ENCODE measurements around the gene ENTPD3. TPM values are rescaled to one million over a fixed set of nuclear protein-coding genes. Genes with fewer than 3 reads are reported as not detected.
"Not testable (repeated sequence)": the region's sequence is repeated elsewhere in the genome, so short reads cannot be mapped to it uniquely, and the experiment has no call there.

The ENTPD3 gene
- total and polyA plus RNA-seq, 2 donors = 4.1 to 8.5 TPM

GRCh38 chr3:40456940-40457823 is 70.2 kb downstream of the ENTPD3 start, which contains the start of gene RPL14:
RPL14 (plus strand) TSS chr3:40457339; CDS start chr3:40457472, 133 bp downstream.
- peak within 1 kb of the TSS; percentile 93 for H3K4me3 ChIP-seq (ENCODE audit: low read depth, low read length)
- DNase-seq (ENCODE audit: extremely low spot score) = peak; percentile 94
- peak within 1 kb of the TSS; percentile 91 for H3K27ac ChIP-seq (ENCODE audit: low read depth)
- no peaks in the 10 kb centered on the region for H3K36me3 ChIP-seq (ENCODE audit: insufficient read depth)
- no peaks in the 10 kb centered on the region for H3K4me1 ChIP-seq (ENCODE audit: insufficient read depth)
- WGBS = under 1% methylated on average over 79 of the region's 79 CpGs

GRCh38 chr3:40458473-40458872 is 71.5 kb downstream of the ENTPD3 start:
- H3K4me3 ChIP-seq (ENCODE audit: low read depth, low read length) = peak overlapping the region; percentile 93
- WGBS = 82% methylated on average over 4 of the region's 4 CpGs
- H3K4me1 ChIP-seq (ENCODE audit: insufficient read depth) = no peaks in the 10 kb centered on the region
- H3K27ac ChIP-seq (ENCODE audit: low read depth) = no peak overlapping the region
- no peaks in the 10 kb centered on the region for H3K36me3 ChIP-seq (ENCODE audit: insufficient read depth)
- DNase-seq (ENCODE audit: extremely low spot score) = no peak

- not testable (repeated sequence) for H3K4me3 ChIP-seq (ENCODE audit: low read depth, low read length); H3K27ac ChIP-seq (ENCODE audit: low read depth); H3K4me1 ChIP-seq (ENCODE audit: insufficient read depth); H3K36me3 ChIP-seq (ENCODE audit: insufficient read depth); DNase-seq (ENCODE audit: extremely low spot score)
- 89% methylated on average over 6 of the region's 6 CpGs for WGBS
These were observed 73.5 kb downstream of the ENTPD3 start for GRCh38 chr3:40460481-40460880.

GRCh38 chr3:40461161-40461560 is 74.2 kb downstream of the ENTPD3 start:
- H3K36me3 ChIP-seq (ENCODE audit: insufficient read depth) = no peaks in the 10 kb centered on the region
- DNase-seq (ENCODE audit: extremely low spot score) = no peak
- 79% methylated on average over 3 of the region's 3 CpGs for WGBS
- no peak overlapping the region for H3K27ac ChIP-seq (ENCODE audit: low read depth)
- H3K4me1 ChIP-seq (ENCODE audit: insufficient read depth) = no peaks in the 10 kb centered on the region
- no peak overlapping the region for H3K4me3 ChIP-seq (ENCODE audit: low read depth, low read length)

DNA sequence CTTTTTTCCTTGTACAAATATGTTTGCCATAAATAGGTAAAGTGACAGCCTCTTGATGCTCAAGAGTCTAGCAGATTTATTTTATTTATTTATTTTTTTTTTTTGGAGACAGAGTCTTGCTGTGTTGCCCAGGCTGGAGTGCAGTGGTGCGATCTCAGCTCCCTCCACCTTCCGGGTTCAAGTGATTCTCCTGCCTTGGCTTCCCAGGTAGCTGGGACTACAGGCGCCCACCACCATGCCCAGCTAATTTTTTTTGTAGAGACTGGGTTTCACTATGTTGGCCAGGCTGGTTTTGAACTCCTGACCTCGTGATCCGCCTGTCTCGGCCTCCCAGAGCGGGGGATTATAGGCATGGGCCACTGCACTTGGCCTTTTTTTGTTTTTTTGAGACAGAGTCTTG is 75.9 kb downstream of the ENTPD3 start:
- H3K36me3 ChIP-seq (ENCODE audit: insufficient read depth); DNase-seq (ENCODE audit: extremely low spot score): not testable (repeated sequence)
- WGBS = 94% methylated on average over 7 of the region's 7 CpGs

DNA sequence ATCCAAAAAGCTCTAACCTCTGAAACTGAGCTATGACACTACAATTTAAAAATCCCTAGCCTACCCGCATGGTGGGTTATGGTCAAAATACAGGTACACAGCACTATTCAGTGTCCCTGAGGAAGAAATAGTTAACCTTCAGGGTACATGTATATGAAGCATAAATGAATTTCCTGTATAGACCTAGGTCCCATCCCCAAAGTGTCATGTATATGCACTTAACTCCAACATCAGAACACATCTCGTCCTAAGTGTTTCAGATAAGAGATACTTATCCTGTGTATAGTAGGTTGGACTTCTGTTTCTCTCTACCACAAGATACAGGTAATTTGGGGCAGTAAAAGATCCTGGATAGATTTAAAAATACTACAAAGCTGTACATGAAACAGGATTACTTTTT is 76.6 kb downstream of the ENTPD3 start:
- DNase-seq (ENCODE audit: extremely low spot score) = no peak
- 94% methylated on average over 2 of the region's 2 CpGs for WGBS

More for the DNA sequence above, 75.9 kb downstream of the ENTPD3 start:
- H3K27ac ChIP-seq (ENCODE audit: low read depth); H3K4me1 ChIP-seq (ENCODE audit: insufficient read depth); H3K4me3 ChIP-seq (ENCODE audit: low read depth, low read length): not testable (repeated sequence)

GRCh38 chr3:40464339-40465110 is 77.5 kb downstream of the ENTPD3 start:
- Histone ChIP-seq H3K27ac (ENCODE audit: low read depth) (no peak overlapping the region), H3K4me3 (ENCODE audit: low read depth, low read length) (no peak overlapping the region), H3K36me3 (ENCODE audit: insufficient read depth) (no peaks in the 10 kb centered on the region), H3K4me1 (ENCODE audit: insufficient read depth) (no peaks in the 10 kb centered on the region)
- no peak for DNase-seq (ENCODE audit: extremely low spot score)
- 67% methylated on average over 9 of the region's 9 CpGs for WGBS

More for the DNA sequence above, 76.6 kb downstream of the ENTPD3 start:
- Histone ChIP-seq H3K4me1 (ENCODE audit: insufficient read depth) (no peaks in the 10 kb centered on the region), H3K27ac (ENCODE audit: low read depth) (no peak overlapping the region), H3K36me3 (ENCODE audit: insufficient read depth) (no peaks in the 10 kb centered on the region), H3K4me3 (ENCODE audit: low read depth, low read length) (no peak overlapping the region)

DNA sequence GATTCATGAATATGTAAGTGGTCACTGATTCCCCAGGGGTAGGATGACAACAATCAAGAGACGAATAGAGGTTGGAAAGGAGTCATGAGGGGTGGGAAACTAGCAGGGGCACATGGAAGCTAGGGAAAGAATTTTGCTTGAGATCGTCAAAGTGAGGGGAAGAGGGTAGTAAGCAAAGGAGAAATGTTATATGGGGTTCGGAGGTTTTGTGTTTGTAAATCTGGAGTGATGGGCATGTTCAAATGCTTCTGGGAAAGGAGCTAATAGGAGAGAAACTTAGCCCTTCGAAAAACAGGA is 78.1 kb downstream of the ENTPD3 start:
- DNase-seq (ENCODE audit: extremely low spot score) = no peak
- Histone ChIP-seq H3K27ac (ENCODE audit: low read depth) (no peak overlapping the region), H3K4me3 (ENCODE audit: low read depth, low read length) (no peak overlapping the region), H3K36me3 (ENCODE audit: insufficient read depth) (no peaks in the 10 kb centered on the region), H3K4me1 (ENCODE audit: insufficient read depth) (no peaks in the 10 kb centered on the region)
- WGBS = 74% methylated on average over 4 of the region's 4 CpGs

DNA sequence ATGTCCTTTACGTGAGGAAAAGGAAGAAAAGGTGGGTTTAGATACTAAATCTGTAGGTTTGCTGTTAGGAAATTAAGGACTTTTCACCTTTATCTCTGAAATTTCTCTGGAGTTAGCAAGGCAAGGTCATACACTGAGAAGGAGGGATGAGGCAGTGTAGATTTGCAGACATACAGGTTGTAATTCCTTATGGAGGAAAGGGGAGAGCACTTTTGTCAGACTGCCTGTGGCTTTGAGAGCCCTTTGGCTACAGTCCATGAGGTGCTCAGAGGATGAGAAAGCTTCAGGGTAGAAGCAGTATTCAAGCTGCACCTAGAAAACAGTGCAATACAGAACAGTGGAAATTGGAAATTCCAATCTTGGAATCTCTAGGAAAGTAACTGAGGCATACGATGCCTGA is 78.5 kb downstream of the ENTPD3 start:
- no peaks in the 10 kb centered on the region for H3K36me3 ChIP-seq (ENCODE audit: insufficient read depth)
- WGBS = 79% methylated on average over 2 of the region's 2 CpGs
- H3K4me1 ChIP-seq (ENCODE audit: insufficient read depth) = no peaks in the 10 kb centered on the region
- no peak overlapping the region for H3K4me3 ChIP-seq (ENCODE audit: low read depth, low read length)
- DNase-seq (ENCODE audit: extremely low spot score) = no peak
- H3K27ac ChIP-seq (ENCODE audit: low read depth) = no peak overlapping the region

DNA sequence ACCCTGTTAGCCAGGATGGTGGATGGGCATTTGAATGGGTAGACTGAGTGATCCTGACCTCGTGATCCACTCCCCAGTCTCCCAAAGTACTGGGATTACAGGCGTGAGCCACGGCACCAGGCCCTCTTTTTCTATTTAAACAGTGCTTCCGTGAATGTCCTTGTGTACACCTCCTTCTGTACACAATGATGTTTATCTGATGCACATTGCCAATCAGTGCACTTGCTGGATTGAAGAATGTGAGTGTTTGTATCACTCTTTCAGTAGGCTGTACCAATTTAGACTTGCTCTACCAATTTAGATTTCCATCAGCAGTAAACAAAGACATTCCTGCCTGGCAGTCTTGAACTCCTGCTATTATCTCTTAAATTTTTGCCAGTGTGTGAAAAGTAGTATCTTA is 81.0 kb downstream of the ENTPD3 start:
- no peaks in the 10 kb centered on the region for H3K4me1 ChIP-seq (ENCODE audit: insufficient read depth)
- DNase-seq (ENCODE audit: extremely low spot score) = no peak
- no peak overlapping the region for H3K27ac ChIP-seq (ENCODE audit: low read depth)
- H3K4me3 ChIP-seq (ENCODE audit: low read depth, low read length) = no peak overlapping the region
- no peaks in the 10 kb centered on the region for H3K36me3 ChIP-seq (ENCODE audit: insufficient read depth)
- 77% methylated on average over 4 of the region's 4 CpGs for WGBS

DNA sequence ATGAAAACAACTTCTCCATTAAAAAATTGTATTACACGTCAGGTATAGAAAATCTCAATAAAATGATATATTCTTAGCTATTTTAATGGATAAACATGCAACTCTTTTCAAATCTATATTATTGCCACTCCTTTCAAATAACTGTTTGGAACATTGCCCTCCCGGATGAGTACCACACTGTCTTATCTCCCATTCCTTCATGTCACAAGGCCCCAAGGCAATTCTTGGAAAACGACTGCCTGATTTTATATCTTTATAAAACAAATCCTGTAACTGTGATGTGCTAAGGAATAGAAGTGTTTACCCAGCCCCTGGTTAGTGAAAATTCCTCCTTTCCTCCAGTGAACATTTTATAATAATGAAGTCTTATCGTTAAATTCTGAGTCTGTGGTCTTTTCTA is 83.7 kb downstream of the ENTPD3 start:
- Histone ChIP-seq H3K4me1 (ENCODE audit: insufficient read depth) (no peaks in the 10 kb centered on the region), H3K36me3 (ENCODE audit: insufficient read depth) (no peaks in the 10 kb centered on the region), H3K27ac (ENCODE audit: low read depth) (no peak overlapping the region), H3K4me3 (ENCODE audit: low read depth, low read length) (no peak overlapping the region)
- 63% methylated on average over 4 of the region's 4 CpGs for WGBS
- DNase-seq (ENCODE audit: extremely low spot score) = no peak

DNA sequence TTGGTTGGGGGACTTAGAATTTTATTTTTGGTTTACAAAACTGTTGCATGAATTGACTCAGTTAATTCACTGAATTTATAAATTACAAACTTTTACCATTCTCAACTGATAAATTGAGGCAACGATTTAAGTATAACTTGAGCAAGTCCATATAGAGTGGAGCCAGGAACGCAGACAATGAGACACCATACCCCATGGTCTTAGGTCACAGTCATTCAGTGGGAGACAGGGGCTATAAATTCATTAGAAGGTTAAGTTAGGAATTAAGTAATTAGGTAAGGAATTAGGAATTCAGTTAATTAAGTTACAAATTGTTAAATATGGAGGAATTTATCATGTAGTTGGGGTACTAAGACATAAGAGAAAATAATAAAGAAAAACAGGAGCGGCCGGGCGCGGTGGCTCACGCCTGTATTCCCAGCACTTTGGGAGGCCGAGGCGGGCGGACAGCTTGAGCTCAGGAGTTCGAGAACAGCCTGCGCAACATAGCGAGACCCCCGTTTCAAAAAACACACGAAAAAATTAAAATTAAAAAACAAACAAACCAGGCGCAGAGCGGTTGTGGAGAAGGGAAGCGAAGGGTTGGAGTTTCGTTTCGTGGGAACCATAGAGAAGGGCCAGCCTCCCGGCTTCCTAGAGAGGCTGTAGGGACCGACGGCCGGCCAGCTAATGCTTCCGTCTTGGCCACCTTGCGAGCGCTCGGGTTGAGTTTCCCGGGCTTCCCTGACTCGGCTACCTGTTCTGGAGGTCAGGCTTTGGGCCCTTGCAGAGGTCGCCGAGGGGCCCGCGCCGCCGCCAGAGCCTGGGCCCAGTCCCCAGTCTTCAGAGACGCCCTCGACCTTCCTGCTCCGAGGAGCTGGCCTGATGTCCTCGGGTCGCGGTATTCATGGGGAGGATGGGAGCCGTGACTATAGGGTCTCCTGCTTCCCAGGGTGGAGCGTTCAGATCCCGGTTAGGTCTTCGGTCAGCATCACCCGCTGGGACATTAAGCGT is 89.8 kb downstream of the ENTPD3 start, which contains the start of gene ZNF619:
TSS of gene ZNF619 (plus strand) at position 645 of the 993 bp plus-strand sequence. CDS start 858 bp downstream, outside the sequence.
- Histone ChIP-seq H3K27ac (ENCODE audit: low read depth) (no peak within 1 kb of the TSS), H3K36me3 (ENCODE audit: insufficient read depth) (peaks cover 3% of the 10 kb centered on the region), H3K4me1 (ENCODE audit: insufficient read depth) (no peaks in the 10 kb centered on the region), H3K4me3 (ENCODE audit: low read depth, low read length) (peak within 1 kb of the TSS; percentile 92)
- DNase-seq (ENCODE audit: extremely low spot score) = no peak
- WGBS = 11% methylated on average over 48 of the region's 48 CpGs

DNA sequence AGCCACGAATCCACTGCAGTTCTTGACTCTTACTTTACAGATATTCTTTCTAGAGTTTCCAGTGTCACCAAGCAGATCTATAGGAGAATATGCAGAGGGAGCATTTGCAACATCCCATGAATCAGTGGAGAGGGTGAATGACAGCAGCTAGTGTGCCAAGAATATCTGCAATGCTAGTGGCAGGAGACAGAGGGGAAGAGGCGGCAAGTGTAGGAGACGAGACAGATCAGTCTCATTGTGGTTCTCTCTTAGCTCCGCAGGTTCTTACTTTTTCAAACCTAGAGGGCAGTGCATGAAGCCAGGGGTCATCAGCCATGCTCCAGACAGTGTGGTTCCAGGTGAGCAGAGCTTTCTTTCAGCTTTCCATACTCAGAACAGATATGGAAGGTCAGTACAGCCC is 90.7 kb downstream of the ENTPD3 start:
- Histone ChIP-seq H3K27ac (ENCODE audit: low read depth) (no peak overlapping the region), H3K36me3 (ENCODE audit: insufficient read depth) (peaks cover 7% of the 10 kb centered on the region), H3K4me3 (ENCODE audit: low read depth, low read length) (peak overlapping the region; percentile 92), H3K4me1 (ENCODE audit: insufficient read depth) (no peaks in the 10 kb centered on the region)
- DNase-seq (ENCODE audit: extremely low spot score) = no peak
- WGBS = 55% methylated on average over 4 of the region's 4 CpGs

Measured in urinary bladder (tissue), 4 donors.